Measurements from ENCODE around the gene RDH8.

- TF ChIP-seq HDGF (IDR thresholded peaks at IDR 0.05) = no peak
- TF ChIP-seq SIX5 (IDR thresholded peaks at IDR 0.05; ENCODE audit: low read depth, low read length, severe bottlenecking) = no peak
- TF ChIP-seq CBFB (IDR thresholded peaks at IDR 0.05; ENCODE audit: low read depth) = no peak
- TF ChIP-seq CTCF (IDR thresholded peaks at IDR 0.05 in 2 of 3, conservative IDR thresholded peaks at IDR 0.05 in 1 of 3; ENCODE audit: control insufficient read depth in 2 of 3, extremely low read depth in 1 of 3, insufficient read depth in 1 of 3, low read depth in 3 of 3, low read length in 3 of 3) = no peak
- TF ChIP-seq REST (IDR thresholded peaks at IDR 0.05; ENCODE audit: low read depth, low read length) = no peak
- TF ChIP-seq E2F4 (IDR thresholded peaks at IDR 0.05; ENCODE audit: low read depth, low read length) = no peak
- no peak for TF ChIP-seq POLR2A (IDR thresholded peaks at IDR 0.05; ENCODE audit: low read depth, low read length)
- TF ChIP-seq CREM (IDR thresholded peaks at IDR 0.05; ENCODE audit: low read depth) = no peak
- TF ChIP-seq MEF2B (IDR thresholded peaks at IDR 0.05; ENCODE audit: partially characterized antibody, poor library complexity, severe bottlenecking) = no peak
- TF ChIP-seq SREBF1 (IDR thresholded peaks at IDR 0.05; ENCODE audit: low read length) = no peak
- TF ChIP-seq PAX5 (IDR thresholded peaks at IDR 0.05; ENCODE audit: borderline replicate concordance, low read depth, low read length) = no peak
- TF ChIP-seq RAD21 (IDR thresholded peaks at IDR 0.05; ENCODE audit: insufficient read depth, low read depth, low read length) = no peak
- no peak for TF ChIP-seq SREBF2 (IDR thresholded peaks at IDR 0.05; ENCODE audit: low read length)
- TF ChIP-seq ZBTB11 (CRISPR knock-in tag; IDR thresholded peaks at IDR 0.05) = no peak
Measured at GRCh38 chr19:9995084-9995483, 18.2 kb upstream of the RDH8 start.

Measured in GM12878 (cell line).